Esophagus squamous epithelium (tissue), 5 donors: ENCODE measurements around the gene RALY. TPM values are rescaled to one million over a fixed set of nuclear protein-coding genes. Genes with fewer than 3 reads are reported as not detected.
A peak's percentile ranks its signal among the peaks of the same experiment; 100 is the strongest.

Experiments used
- DNase-seq: peaks from one replicate; lab custom pipeline; 2025; lab: John Stamatoyannopoulos, UW
- H3K27ac ChIP-seq, 4 donors: fragments of 200-600 bp; sonication (generic); one replicate each; pipeline ENCODE4 v1.5.1; 2016 to 2019; ENCODE audit warnings: mild to moderate bottlenecking in 1 of 4
- H3K27me3 ChIP-seq, 4 donors: fragments of 200-600 bp; sonication (generic); 1 replicate in 3 of 4; 2 replicates in 1 of 4; pipeline versions ENCODE4 v1.5.1 to v1.6.0; 2017 to 2021; ENCODE audit warnings: antibody characterized with exemption in 1 of 4
- H3K36me3 ChIP-seq, 3 donors: fragments of 200-600 bp; sonication (generic); one replicate each; pipeline ENCODE4 v1.5.1; 2016 to 2019
- H3K4me1 ChIP-seq, 3 donors: fragments of 200-600 bp; sonication (generic); one replicate each; pipeline ENCODE4 v1.5.1; 2017 to 2019
- H3K4me3 ChIP-seq, 4 donors: fragments of 200-600 bp; sonication (generic); 1 replicate in 3 of 4; 2 replicates in 1 of 4; pipeline ENCODE4 v1.5.1; 2016 to 2019; ENCODE audit warnings: mild to moderate bottlenecking in 2 of 4, moderate library complexity in 1 of 4
- H3K9me3 ChIP-seq, 3 donors: fragments of 200-600 bp; sonication (generic); one replicate each; pipeline ENCODE4 v1.5.1; 2016 to 2019
- CTCF ChIP-seq, 6 experiments: fragments of 450-650 bp in 4 of 6; fragments of 200-600 bp in 2 of 6; sonication (generic) in 2 of 6; IDR thresholded peaks; one replicate each; pipeline ENCODE4 v1.5.1; 2016 to 2019; ENCODE audit warnings: antibody characterized with exemption in 6 of 6, mild to moderate bottlenecking in 4 of 6, moderate library complexity in 4 of 6
- POLR2A ChIP-seq, 4 donors: fragments of 450-650 bp; IDR thresholded peaks; one replicate each; pipeline ENCODE4 v1.6.1; 2017; ENCODE audit warnings: antibody characterized with exemption in 4 of 4, mild to moderate bottlenecking in 4 of 4, moderate library complexity in 3 of 4
- WGBS, 2 donors: methylation state at CpG; one replicate each; pipeline ENCODE4 v1.1.5; 2018; 5-methylcytosine and 5-hydroxymethylcytosine counted together
- intact Hi-C: fragments of 100-400 bp; cut with DNase I; formaldehyde crosslinking; loops from one replicate; pipeline ENCODE4 v1.15.0; 2022
- total RNA-seq, 4 donors: library from RNA; depleted of rRNA; stranded (reverse); fragments of >200 nt; gene quantifications; one replicate each; pipeline ENCODE4 v1.1.0, GENCODE V29; 2016
- donor health status: DM: yes; HTN: yes; CAD: no.

The RALY gene
- total RNA-seq, 4 donors from 2014 or later, result 70.3 to 100 (median 88.2) TPM

DNA sequence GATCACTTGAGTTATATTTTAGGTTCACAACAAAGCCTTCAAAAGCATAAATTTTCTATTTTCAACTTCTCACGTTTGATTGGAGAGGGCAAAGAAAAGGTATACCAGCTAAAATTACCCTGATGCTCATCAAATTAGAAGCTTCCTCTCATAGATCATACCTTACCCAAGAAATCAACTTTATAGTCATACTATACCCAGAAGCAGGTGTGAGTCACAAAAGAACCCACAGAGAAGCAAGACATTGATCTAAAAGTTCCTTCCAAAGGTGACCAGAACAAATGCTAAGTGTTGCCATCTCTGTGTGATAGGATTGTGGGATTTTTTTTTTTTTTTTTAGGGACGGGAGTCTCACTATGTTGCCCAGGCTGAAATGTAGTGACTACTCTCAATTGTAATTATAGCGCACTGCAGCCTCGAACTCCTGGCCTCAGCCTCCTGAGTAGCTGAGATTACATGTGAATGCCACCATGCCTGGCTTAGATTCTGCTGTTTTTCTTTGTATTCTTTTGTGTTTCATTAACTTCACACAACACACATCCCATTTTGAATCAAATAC is 115.0 kb downstream of the RALY start:
- Histone ChIP-seq H3K27me3 (no peaks in the 10 kb centered on the region), H3K9me3 (no peaks in the 10 kb centered on the region), H3K27ac (no peak overlapping the region), H3K4me3 (no peak overlapping the region), H3K36me3 (peaks cover 13 to 52% (median 16%) of the 10 kb centered on the region in 3 donors), H3K4me1 (peaks cover 8 to 73% (median 19%) of the 10 kb centered on the region in 3 donors)
- 71 to 72% methylated on average over 4 of the region's 4 CpGs for WGBS, 2 donors
- DNase-seq, result no peak
- TF ChIP-seq CTCF (IDR thresholded peaks at IDR 0.05) (no peak), POLR2A (IDR thresholded peaks at IDR 0.05) (no peak)
- intact Hi-C loops, result no loop called here

DNA sequence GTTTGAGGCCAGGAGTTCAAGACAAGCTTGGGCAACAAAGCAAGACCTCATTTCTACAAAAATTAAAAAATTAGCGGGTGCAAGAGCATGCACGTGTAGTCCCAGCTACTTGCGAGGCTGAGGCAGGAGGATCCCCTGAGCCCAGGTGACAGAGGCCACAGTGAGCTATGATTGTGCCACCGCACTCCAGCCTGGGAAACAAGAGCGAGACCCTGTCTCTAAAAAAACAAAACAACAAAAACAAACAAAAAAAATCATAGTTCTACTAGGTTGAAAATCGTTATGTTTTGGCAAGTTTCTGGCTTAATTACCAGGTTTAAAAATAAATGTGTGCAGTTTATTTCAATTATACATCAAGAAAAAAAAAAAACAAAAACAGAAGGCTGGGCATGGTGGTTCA is 115.7 kb downstream of the RALY start:
- peaks cover 8 to 73% (median 19%) of the 10 kb centered on the region in 3 donors for H3K4me1 ChIP-seq
- H3K27me3 ChIP-seq, result no peaks in the 10 kb centered on the region
- TF ChIP-seq POLR2A (IDR thresholded peaks at IDR 0.05), result no peak
- TF ChIP-seq CTCF (IDR thresholded peaks at IDR 0.05), result no peak
- H3K4me3 ChIP-seq, result no peak overlapping the region
- 81% methylated on average over 6 of the region's 6 CpGs for WGBS, 2 donors
- H3K36me3 ChIP-seq, result peaks cover 7 to 45% (median 8%) of the 10 kb centered on the region in 3 donors
- no peak for DNase-seq
- intact Hi-C loops, result no loop called here
- H3K27ac ChIP-seq, result no peak overlapping the region
- H3K9me3 ChIP-seq, result no peaks in the 10 kb centered on the region

DNA sequence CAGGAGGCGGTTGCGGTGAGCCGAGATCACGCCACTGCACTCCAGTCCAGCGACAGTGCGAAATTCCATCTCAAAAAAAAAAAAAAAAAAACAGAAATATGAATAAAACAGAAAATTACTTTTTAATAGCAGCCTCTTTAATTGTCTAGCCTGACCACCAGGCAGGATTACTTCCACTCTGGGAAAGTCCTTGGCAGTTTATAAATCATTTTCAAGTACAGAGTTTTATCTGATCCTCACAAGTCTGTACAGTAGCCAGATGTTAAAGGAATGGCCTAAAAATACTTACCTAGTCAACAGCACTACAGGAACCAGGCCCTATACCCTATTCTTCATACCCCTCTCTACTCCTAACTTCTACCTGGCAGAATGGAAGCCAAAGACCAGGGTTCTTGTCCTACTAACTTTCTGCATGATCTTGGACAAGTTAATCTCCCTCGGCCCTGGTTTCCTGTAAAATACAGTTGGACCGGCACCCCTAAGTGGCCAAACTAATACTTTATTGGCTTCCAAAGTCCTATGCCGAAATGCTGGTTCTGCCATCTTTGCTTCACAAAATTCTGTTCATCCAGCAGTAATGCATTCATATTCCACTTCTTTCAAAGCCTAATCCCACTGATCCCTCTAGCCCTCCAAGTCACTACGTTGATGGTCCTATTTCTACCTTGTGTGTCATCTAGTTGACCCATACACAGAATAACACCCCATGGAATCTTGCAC is 116.5 kb downstream of the RALY start:
- peak overlapping the region in 3 of 4 donors; percentile 92 to 98 (median 96) for H3K4me3 ChIP-seq
- peaks cover 8 to 69% (median 19%) of the 10 kb centered on the region in 3 donors for H3K4me1 ChIP-seq

DNA sequence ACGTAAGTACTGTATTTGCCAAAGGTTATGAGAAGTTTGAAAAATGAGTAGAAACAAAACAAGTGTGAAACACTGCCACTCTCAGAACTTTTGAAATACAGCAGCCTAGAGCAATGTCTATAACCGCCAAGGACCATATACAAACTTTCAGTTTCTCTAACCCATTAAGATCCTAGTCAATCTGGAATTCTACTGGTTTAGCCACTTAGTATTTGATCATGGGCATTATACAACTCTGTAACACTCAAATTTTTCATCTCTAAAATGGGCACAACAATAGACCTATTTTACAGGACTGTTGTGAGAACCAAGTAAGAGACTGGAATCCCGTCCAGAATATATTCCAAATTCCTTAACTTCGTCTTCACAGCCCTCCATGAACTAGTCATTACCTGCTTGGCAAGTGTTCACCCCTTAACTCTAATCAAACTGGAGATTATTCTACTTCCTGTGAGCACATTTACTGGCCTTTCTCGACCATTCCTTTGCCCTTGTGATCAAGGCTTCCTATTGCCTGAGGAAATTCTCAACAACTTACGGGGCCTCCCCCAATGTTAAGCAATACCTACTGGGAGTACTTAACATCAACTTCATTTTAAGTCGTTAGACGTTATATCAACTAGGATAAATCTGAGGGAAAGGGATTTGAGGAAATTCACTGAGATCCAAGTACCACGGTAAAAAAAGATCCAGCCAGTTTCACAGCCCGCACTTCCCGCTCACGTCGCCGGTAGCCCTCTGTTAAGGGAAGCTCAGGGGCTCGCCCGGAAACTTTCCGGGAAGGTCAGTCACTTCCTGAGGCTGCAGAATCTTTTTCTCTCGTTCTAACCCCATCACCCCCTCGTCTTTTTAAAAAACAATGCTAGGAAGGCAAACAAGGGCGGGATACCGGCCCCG is 117.3 kb downstream of the RALY start:
- no peak for DNase-seq
- H3K4me3 ChIP-seq, result peak overlapping the region; percentile 80 to 98 (median 94)
- WGBS, 2 donors, result 2% methylated on average over 19 to 21 of the region's 22 CpGs
- H3K36me3 ChIP-seq, result peaks cover 0 to 29% (median 0%) of the 10 kb centered on the region in 3 donors
- intact Hi-C loops, result no loop called here
- peak overlapping the region; percentile 96 to 99 (median 98) for H3K27ac ChIP-seq
- no peaks in the 10 kb centered on the region for H3K27me3 ChIP-seq
- no peak for TF ChIP-seq CTCF (IDR thresholded peaks at IDR 0.05)
- no peak for TF ChIP-seq POLR2A (IDR thresholded peaks at IDR 0.05)
- no peaks in the 10 kb centered on the region for H3K9me3 ChIP-seq
- peaks cover 8 to 61% (median 16%) of the 10 kb centered on the region in 3 donors for H3K4me1 ChIP-seq

More for the DNA sequence above, 116.5 kb downstream of the RALY start:
- intact Hi-C loops, result no loop called here
- TF ChIP-seq CTCF (IDR thresholded peaks at IDR 0.05) (no peak), POLR2A (IDR thresholded peaks at IDR 0.05) (no peak)
- 62 to 64% methylated on average over 10 of the region's 10 CpGs for WGBS, 2 donors
- H3K27me3 ChIP-seq, result no peaks in the 10 kb centered on the region
- no peak for DNase-seq
- H3K36me3 ChIP-seq, result peaks cover 1 to 37% (median 2%) of the 10 kb centered on the region in 3 donors
- H3K9me3 ChIP-seq, result no peaks in the 10 kb centered on the region
- peak overlapping the region in 3 of 4 donors; percentile 96 to 99 (median 97) for H3K27ac ChIP-seq
